ENCODE data around the gene DLEU7.

DLEU7 gene

DNA sequence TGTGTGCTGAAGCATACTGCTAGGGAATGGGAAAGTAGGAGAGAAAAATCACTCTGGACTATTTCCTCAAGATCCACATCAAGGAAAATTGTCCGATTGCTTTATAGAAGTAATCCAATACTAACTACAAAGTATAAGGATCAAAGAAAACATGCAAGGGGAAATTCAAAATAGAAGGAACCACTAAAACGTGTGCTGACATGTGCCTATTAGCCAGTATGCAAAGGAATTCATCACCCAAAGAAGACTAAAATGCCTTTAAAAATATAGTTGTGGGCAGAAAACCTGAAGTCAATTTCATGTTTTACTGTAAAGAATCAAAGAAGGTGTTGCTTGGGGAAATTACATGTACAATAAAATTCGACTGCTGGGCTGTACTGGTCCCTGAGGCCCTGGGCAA, 14.3 kb downstream of the DLEU7 start:
- DNase-seq (ENCODE audit: low read depth, low spot score): no peak
- POLR2A ChIA-PET: no interaction called here
- TF ChIP-seq, protein P1, sequence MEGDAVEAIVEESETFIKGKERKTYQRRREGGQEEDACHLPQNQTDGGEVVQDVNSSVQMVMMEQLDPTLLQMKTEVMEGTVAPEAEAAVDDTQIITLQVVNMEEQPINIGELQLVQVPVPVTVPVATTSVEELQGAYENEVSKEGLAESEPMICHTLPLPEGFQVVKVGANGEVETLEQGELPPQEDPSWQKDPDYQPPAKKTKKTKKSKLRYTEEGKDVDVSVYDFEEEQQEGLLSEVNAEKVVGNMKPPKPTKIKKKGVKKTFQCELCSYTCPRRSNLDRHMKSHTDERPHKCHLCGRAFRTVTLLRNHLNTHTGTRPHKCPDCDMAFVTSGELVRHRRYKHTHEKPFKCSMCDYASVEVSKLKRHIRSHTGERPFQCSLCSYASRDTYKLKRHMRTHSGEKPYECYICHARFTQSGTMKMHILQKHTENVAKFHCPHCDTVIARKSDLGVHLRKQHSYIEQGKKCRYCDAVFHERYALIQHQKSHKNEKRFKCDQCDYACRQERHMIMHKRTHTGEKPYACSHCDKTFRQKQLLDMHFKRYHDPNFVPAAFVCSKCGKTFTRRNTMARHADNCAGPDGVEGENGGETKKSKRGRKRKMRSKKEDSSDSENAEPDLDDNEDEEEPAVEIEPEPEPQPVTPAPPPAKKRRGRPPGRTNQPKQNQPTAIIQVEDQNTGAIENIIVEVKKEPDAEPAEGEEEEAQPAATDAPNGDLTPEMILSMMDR (IDR thresholded peaks at IDR 0.05; ENCODE audit: insufficient read depth, low read length, missing control alignments): no peak
- no peak overlapping the region for H3K4me3 ChIP-seq (ENCODE audit: low read depth, low read length)
- CTCF ChIA-PET: interaction anchor here (1.1 kb wide), 1 partner anchor 26 kb away, joined by 3 read pairs; no protein-coding TSS in a partner anchor

DNA sequence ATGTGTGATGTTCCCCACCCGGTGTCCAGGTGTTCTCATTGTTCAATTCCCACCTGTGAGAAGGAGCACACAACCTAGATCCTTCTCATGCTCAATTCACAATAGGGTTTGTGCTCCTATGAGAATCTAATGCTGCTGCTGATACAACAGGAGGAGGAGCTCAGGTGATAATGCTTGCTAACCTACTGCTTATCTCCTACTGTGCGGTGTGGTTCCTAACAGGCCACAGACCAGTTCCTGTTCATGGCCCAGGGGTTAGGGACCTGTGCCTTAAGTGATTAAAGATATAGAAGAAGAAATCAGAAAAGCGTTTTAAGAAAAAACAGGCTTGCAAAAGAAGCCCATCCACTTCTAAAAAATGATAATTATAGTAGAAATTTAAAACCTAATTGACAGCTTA, 17.5 kb downstream of the DLEU7 start:
- no peak for DNase-seq (ENCODE audit: low read depth, low spot score)
- TF ChIP-seq, protein P1 (IDR thresholded peaks at IDR 0.05; ENCODE audit: insufficient read depth, low read length, missing control alignments): no peak
- CTCF ChIA-PET: no interaction called here
- POLR2A ChIA-PET: no interaction called here
- H3K4me3 ChIP-seq (ENCODE audit: low read depth, low read length): no peak overlapping the region

DNA sequence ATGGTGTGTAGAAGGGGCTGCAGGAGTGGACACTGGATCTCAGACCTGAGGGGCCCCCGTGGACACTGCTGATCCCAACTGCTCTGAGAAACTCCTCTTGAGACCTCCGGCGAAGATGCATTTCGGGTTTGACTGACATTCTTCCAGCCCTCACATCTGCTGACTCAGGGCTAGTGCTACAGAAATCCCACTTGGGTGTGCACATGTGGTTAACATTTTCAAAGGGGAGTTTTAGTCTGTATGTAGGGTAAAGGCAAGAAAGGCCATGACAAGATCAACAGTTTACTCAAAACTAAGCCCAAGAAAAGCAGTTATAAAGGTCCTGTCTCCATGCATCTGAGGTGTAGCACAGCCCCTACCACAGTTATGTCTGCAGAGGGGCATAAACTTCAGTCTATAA, 31.2 kb downstream of the DLEU7 start:
- ChIA-PET CTCF (interaction anchor here (1.0 to 2.0 kb wide), 3 partner anchors 12 to 731 kb away, joined by 3 to 5 read pairs (median 4); no protein-coding TSS in a partner anchor), POLR2A (interaction anchor here (0.6 kb wide), 1 partner anchor 817 kb away, joined by 3 read pairs; no protein-coding TSS in a partner anchor)
- DNase-seq (ENCODE audit: low read depth, low spot score): no peak
- TF ChIP-seq, protein P1 (IDR thresholded peaks at IDR 0.05; ENCODE audit: insufficient read depth, low read length, missing control alignments): no peak
- H3K4me3 ChIP-seq (ENCODE audit: low read depth, low read length): no peak overlapping the region

DNA sequence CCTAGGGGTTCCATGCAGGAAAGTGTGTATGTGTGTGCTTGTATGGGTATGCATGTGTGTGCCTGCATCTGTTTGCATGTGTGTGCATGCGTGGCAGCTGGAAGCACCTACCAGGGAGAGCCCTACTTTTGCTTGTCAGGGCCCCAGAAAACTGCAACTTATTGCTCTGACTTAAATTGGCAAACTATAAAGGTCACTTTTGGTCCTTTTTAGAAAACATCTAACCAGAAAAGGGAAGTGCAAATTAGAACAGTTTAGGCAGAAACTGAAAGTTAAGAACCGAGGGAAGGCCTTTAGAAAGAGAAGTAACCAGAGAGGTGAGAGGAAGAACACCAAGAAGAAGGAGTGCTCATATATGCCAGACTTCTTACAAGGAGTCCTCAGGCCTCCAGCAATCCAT, 32.5 kb downstream of the DLEU7 start:
- no peak overlapping the region for H3K4me3 ChIP-seq (ENCODE audit: low read depth, low read length)
- TF ChIP-seq, protein P1 (IDR thresholded peaks at IDR 0.05; ENCODE audit: insufficient read depth, low read length, missing control alignments): no peak
- CTCF ChIA-PET: interaction anchor here (0.8 to 2.5 kb wide), 3 partner anchors 9 to 79 kb away, joined by 3 to 17 read pairs (median 3); no protein-coding TSS in a partner anchor
- DNase-seq (ENCODE audit: low read depth, low spot score): no peak
- POLR2A ChIA-PET: no interaction called here

DNA sequence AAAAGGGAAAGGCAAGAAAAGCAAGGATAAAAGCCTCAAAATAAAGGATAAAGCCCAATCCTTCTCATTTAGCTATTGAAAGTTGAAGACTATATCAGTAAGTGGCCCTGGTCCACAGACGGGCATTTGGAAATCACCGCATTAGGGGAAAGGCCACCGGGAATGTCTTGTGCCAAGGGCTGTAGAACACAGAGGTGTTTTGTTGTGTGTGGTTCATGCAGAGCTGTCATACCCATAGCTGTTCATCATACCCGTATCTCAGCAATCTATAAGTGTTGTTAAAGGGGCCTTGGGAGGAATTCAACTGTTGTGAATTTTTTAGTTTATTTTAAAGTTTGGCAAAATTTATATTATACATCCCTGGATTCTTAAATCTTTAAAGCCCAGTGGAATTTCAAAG, 33.0 kb downstream of the DLEU7 start:
- TF ChIP-seq, protein P1 (IDR thresholded peaks at IDR 0.05; ENCODE audit: insufficient read depth, low read length, missing control alignments): no peak
- ChIA-PET CTCF (interaction anchor here (0.8 to 2.5 kb wide), 4 partner anchors 8 to 725 kb away, joined by 3 to 17 read pairs (median 4); no protein-coding TSS in a partner anchor), POLR2A (no interaction called here)
- H3K4me3 ChIP-seq (ENCODE audit: low read depth, low read length): no peak overlapping the region
- no peak for DNase-seq (ENCODE audit: low read depth, low spot score)

DNA sequence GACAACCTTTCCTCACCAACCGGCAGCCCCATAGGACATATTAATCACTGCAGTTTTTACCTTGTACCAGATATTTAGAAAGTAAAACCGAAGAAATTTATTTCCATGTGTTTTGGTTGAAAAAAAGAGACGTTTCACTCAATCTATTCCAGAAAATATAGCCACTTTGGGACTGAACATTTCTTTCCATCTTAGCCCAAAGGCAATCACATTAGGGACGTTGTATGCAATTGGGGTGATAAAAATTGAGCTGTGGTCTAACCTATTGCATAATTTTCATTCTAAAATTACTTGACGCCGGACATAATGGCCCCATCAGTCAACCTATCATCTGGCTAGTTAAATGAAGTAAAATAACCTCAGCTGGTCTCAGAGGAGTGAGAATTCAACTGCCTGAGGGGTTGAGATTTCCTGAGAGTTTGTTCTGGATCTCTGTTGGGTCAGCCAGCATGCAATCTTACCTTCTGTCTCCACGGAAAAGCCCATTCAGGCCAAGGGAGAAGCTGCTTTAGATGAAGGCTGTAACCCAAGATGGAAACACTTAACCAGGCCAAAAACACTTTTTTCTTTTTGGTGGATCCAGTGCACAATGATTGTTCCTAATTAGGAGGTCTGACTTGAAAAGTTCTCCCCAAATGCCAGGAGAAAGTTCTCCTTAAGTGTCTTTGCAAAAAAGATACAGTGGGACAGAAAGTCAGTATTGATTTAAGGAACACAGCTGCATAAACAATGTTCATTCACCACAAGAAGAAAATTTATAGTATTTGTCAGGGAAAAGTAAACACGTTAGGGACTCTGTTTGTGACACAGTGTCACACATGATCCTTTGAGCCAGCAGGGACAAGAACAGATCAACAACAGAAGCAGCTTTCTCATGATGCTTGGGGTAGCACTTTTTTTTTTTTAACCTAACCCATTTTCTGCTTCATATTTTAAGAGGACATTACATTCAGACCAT, 34.1 kb downstream of the DLEU7 start:
- TF ChIP-seq, protein P1 (IDR thresholded peaks at IDR 0.05; ENCODE audit: insufficient read depth, low read length, missing control alignments): no peak
- H3K4me3 ChIP-seq (ENCODE audit: low read depth, low read length): no peak overlapping the region
- DNase-seq (ENCODE audit: low read depth, low spot score): no peak
- ChIA-PET CTCF (interaction anchor here (1.2 to 2.5 kb wide), 2 partner anchors 9 to 724 kb away, joined by 5 to 17 read pairs; no protein-coding TSS in a partner anchor), POLR2A (no interaction called here)

All from AG04449 (cell line).